ENCODE measurements around the gene MEF2A.
A peak's percentile ranks its signal among the peaks of the same experiment; 100 is the strongest.

Gene MEF2A

GRCh38 chr15:99613481-99613880 lies 47.7 kb downstream of the MEF2A start:
- DNase-seq, result no peak

DNA sequence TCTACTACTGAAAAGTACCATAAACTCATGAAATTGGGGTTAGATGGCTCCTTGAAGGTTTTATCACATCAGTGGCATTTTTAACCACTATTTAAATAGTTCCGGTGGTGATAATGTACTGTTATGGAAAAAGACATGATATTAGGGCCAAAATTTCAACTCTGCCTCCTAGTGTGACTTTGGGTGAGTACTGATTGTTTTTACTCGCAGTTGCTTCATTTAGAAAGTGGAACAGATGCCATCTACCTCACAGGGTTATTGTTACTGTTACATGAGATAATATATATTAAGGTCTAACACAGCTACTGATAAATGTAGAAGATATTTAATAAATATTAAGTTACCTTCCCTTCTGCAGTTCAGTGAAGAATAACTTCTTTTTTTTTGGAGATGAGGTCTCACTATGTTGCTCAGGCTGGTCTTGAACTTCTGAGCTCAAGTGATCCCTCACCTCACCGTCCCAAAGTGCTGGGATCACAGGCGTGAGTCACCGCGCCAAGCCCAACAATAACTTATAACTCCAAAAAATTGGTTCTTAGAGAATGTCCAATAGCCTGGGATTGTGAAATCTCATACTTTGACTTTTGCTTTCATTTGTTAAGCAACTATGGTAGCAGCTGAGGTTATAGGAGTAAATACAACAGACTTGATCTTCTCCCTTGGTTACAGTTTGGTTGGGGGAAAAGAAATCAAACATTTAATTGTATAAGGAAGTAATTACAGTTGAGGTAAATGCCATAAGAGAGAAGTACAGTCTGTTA lies 48.3 kb downstream of the MEF2A start:
- DNase-seq, result peak in 1 of 2 donors; percentile 40

DNA sequence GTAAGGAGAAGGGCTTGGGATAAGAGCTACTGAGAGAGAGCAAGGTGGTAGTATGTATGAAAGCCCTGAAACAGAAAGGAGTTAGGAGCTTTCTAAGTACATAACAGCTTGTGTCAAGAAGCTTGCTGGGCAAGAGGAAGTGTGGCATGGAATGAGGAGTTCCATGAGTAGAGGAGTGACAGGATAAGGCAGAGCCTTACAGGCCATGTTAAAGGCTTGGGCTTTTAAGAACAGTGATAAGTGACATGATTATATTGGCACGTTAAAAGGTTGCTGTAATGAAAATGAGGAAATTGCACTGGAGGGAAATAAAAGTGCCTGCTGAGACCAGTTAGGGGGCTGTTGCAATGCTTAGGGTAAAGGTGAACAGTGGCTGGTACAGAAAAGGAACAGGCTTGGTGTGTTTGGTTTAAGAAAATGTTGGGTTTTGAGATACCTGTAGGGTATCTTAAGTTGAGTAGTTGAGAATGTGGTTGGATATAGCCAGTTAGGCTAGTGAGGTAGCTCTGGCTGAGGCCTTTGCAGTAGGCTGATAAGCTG lies 49.0 kb downstream of the MEF2A start:
- peak in 1 of 2 donors; percentile 76 for DNase-seq

DNA sequence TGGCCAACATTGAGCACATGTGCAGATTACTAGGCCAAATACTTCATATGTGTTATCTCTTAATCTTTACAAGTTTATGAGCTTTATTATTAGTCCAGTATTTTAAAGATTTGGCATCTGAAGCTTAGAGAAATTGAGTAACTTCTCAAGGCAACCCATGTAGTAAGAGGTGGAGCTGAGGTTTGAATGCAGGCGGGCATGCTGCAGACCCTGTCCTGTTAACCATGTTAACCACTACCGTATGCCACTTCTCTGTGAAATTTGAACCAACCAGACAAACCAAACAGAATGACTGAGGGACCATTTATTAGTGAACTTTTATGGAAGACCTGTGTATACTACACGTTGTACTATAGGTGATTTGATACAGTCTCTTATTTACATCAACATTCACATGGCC lies 49.7 kb downstream of the MEF2A start:
- no peak for DNase-seq

DNA sequence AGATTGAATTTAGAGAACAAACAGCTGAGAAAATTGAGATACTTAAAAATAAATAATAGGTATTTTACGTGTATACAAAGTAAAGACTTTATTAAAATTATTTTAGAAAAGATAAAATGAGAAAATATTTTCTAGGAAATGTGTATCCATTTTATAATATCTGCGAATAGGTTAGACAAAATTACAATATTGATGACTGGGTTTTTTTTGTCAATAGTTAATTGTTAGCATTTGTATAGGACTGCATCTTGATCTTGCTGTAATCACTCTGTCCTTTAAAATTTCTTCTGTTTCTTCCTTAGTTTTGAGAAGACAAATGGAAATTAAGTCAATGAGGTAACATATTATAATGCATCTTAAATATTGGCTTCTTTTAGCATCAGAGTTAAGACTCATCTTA lies 50.3 kb downstream of the MEF2A start:
- DNase-seq, result no peak

DNA sequence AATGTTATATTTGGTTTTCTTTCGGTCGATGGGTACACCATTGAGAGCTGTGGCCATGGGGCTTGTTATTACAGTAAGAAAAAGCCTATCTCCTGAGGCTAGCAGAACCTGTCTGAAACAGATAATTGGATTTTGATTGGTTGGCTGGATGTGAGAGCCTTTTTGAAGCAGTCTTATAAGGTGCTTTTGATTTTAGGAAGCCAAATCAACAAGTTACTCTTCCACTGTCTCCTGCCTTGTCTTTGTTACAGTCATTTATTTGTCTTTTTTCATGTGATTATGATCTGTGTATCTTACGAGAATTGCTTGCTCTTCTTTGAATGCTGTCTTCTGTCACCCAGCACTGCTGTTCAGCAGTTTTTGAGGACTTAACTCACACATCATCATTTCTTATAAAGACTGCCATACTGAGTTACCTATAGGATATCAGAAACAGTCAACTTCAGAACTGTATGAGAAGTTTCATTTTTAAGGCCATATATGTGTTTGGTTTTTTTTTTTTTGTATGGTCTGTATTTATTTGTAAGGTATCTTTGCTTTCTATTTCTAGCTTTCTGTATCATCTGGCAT lies 51.1 kb downstream of the MEF2A start:
- no peak for DNase-seq

GRCh38 chr15:99618941-99619411 lies 53.2 kb downstream of the MEF2A start:
- DNase-seq, result no peak

DNA sequence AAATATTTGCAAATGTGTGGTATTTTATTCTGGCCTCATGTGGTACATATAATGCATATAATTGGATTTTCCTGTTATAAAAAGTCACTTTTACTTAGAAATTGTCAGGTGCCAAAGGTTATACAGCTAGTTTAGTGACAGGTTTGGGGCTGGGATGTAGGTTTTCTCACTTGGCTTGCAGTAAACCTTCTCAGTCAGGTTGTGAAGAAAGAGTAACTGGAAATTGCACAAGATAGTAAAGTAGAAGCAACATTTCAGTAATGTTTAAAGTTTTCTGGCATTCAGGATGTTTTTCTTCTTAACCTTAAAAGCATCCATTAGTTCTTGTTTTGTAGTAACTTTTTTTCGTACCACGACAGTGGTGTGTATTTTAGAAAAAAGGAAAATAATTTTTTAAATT lies 53.9 kb downstream of the MEF2A start:
- DNase-seq, result no peak

DNA sequence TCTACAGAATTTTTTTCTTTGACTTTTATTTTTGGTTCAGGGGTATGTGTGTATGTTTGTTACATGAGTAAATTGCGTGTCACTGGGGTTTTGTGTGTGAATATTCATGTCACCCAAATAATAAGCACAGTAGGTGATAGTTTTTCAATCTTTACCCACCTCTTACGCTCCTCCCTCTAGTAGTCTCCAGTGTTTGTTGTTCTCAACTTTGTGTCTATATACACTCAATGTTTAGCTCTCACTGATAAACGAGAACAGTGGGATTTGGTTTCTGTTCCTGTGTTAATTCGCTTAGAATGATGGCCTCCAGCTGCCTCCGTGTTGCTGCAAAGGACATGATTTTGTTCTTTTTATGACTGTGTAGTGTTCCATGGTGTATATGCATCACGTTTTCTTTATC lies 54.4 kb downstream of the MEF2A start:
- no peak for DNase-seq

- DNase-seq, result no peak
Observed at GRCh38 chr15:99621767-99622166, 56.0 kb downstream of the MEF2A start.

DNA sequence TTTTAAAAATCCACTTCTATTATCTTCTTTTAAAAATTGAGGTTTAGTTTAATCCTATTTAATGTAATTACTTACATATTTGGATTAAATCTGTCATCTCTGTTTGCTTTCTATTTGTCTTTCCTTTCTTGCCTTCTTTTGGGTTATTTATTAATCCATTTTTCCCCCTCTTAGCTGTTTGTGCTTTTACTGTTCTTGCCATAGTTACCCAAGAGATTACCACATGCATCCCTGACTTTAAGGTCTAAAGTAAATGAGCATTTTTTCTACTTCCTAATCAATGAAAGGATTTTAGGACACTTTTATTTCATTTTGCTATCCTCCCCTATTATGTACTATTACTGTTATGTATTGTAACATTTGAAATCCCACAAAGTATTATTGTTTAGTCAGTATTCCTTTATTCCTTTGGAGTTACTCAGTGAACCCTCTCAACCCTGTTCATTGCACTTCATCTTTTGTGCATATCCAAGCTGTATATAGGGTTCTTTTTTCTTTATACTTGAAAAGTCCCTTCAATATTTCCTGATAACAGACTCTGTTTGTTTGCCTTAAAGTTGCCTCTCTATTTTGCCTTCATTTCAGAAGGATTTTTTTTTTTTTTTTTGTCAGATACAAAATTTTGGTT lies 62.7 kb downstream of the MEF2A start:
- DNase-seq, result no peak

- no peak for DNase-seq
Observed at GRCh38 chr15:99630607-99631131, 64.9 kb downstream of the MEF2A start.

- peak in 1 of 2 donors; percentile 74 for DNase-seq
Observed at GRCh38 chr15:99631255-99631654, 65.5 kb downstream of the MEF2A start.

- no peak for DNase-seq
Observed at GRCh38 chr15:99632521-99632920, 66.7 kb downstream of the MEF2A start.

- no peak for DNase-seq
Observed at GRCh38 chr15:99633655-99634054, 67.9 kb downstream of the MEF2A start.

DNA sequence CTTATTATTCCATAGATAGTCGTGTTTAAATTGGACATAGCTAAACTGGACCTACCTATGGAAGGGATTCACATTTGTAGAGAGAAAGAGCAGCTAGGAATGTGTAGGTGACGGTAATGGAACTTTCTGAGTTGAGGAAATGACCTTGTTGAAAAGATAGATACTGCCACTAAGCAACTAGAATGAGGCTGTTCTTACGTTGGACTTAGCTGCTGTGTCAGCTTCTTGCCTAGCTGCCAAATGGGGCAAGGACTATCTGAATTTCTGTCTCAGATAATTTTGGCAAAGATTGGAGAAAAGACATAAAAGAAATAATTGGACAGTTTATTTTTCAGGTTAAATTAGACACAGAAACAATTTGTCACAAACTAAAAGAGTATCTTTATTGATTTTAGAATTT lies 68.8 kb downstream of the MEF2A start:
- DNase-seq, result no peak

DNA sequence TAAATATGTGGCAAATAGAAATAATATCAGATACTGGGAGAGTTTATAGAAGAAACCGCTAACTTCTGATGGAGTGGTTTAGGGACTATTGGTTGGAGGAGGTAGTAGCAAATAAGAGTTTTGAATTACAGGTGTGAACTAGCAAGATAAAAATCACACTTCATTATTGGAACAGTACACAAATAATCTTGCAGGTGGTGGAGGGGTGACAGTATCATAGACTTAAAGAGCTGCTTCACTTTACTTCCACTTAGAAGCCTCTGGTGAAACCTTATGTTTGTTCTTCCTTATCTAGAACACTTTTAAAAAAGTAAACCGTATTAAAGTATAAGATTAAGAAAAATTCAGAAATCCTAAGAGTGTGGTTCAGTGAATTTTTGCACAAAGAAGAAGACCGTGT lies 69.4 kb downstream of the MEF2A start:
- no peak for DNase-seq

GRCh38 chr15:99635794-99636193 lies 70.0 kb downstream of the MEF2A start:
- no peak for DNase-seq

- DNase-seq, result no peak
Observed at GRCh38 chr15:99644913-99645542, 79.2 kb downstream of the MEF2A start.

DNA sequence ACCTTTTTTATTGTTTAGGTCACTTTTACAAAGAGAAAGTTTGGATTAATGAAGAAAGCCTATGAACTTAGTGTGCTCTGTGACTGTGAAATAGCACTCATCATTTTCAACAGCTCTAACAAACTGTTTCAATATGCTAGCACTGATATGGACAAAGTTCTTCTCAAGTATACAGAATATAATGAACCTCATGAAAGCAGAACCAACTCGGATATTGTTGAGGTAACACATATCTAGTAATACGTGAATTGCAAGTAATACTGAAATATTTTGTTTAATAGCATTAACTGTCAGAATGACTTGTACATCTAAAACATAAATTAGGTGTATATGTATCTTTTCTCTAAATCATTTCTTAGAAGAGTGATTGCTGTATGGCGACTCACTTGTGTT lies 79.8 kb downstream of the MEF2A start:
- DNase-seq, result no peak

DNA sequence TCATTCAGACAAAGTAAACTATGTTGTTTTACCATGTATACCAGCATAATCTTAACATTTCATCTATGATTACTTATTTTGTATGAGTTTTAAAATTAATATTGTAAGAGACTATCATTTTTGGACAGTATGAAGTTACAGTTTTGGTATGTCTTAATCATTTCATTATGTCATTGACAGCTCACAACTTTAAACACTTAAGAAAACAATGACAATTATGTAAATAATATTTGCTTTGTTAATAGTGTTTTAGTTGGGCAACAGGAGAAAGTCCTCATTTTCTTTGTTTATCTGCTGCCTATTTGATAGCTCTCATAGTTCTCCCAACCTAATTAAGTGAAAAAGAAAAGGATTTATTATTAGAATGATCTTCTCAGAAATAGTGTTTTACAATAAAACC lies 80.2 kb downstream of the MEF2A start:
- DNase-seq, result no peak

- DNase-seq, result no peak
Observed at GRCh38 chr15:99651023-99651807, 85.4 kb downstream of the MEF2A start.

Measured in bone marrow (tissue), 2 donors.